DND-41 (cell line): ENCODE data around the gene SLC25A18.
"Not testable (repeated sequence)": the region's sequence is repeated elsewhere in the genome, so short reads cannot be mapped to it uniquely, and the experiment has no call there.

Source experiments
- ATAC-seq: fragments of 200-7000 bp; cut with Tn5 transposase; 3 replicates; pipeline ENCODE4 v1.9.1; 2021; ENCODE audit warnings: low read depth; ENCODE audit not compliant: insufficient read depth
- DNase-seq: peaks from one replicate; pipeline ENCODE4 v3.0.0-alpha.2; 2020
- H2AFZ ChIP-seq: 2 replicates; pipeline ENCODE4 v1.6.0; 2012; ENCODE audit warnings: low read depth, low read length
- H3K27ac ChIP-seq: 2 replicates; pipeline ENCODE4 v1.5.1; 2012; ENCODE audit warnings: low read length, inconsistent platforms
- H3K27me3 ChIP-seq: fragments of 200-600 bp; sonication (generic); 2 replicates; pipeline ENCODE4 v1.6.0; 2012; ENCODE audit warnings: low read length, mild to moderate bottlenecking, inconsistent platforms; ENCODE audit not compliant: insufficient read depth, poor library complexity
- H3K36me3 ChIP-seq: 2 replicates; pipeline ENCODE4 v1.5.1; 2012; ENCODE audit warnings: low read length, inconsistent platforms; ENCODE audit not compliant: insufficient read depth
- H3K4me1 ChIP-seq: 2 replicates; pipeline ENCODE4 v1.5.1; 2012; ENCODE audit warnings: mild to moderate bottlenecking, low read length; ENCODE audit not compliant: insufficient read depth
- H3K4me2 ChIP-seq: 2 replicates; pipeline ENCODE4 v1.6.0; 2012; ENCODE audit warnings: mild to moderate bottlenecking, moderate library complexity, low read length, inconsistent platforms; ENCODE audit not compliant: insufficient read depth
- H3K4me3 ChIP-seq, 2 experiments: fragments of 200-600 bp in 1 of 2; shearing (Covaris generic) in 1 of 2; 2 replicates each; pipeline ENCODE4 v1.5.1; 2012 to 2016; ENCODE audit warnings: inconsistent platforms in 2 of 2, low read length in 2 of 2, mild to moderate bottlenecking in 2 of 2, low read depth in 1 of 2, moderate library complexity in 1 of 2
- H3K79me2 ChIP-seq: 2 replicates; pipeline ENCODE4 v1.6.0; 2012; ENCODE audit warnings: low read length, inconsistent platforms; ENCODE audit not compliant: insufficient read depth
- H3K9ac ChIP-seq: 2 replicates; pipeline ENCODE4 v1.6.0; 2012; ENCODE audit warnings: low read depth, mild to moderate bottlenecking, inconsistent platforms, low read length, moderate library complexity
- H3K9me3 ChIP-seq: 2 replicates; pipeline ENCODE4 v1.5.1; 2012; ENCODE audit warnings: low read length, moderate library complexity, mild to moderate bottlenecking, inconsistent platforms; ENCODE audit not compliant: insufficient read depth, severe bottlenecking
- H4K20me1 ChIP-seq: 2 replicates; pipeline ENCODE4 v1.6.0; 2012; ENCODE audit warnings: low read length; ENCODE audit not compliant: insufficient read depth
- EZH2 ChIP-seq: IDR thresholded peaks from 3 replicates; pipeline ENCODE4 v1.6.1; 2012; ENCODE audit warnings: borderline replicate concordance, low read depth, mild to moderate bottlenecking, moderate library complexity, low read length, inconsistent platforms; ENCODE audit not compliant: severe bottlenecking
- TF ChIP-seq, protein P1 (sequence below): IDR thresholded peaks from 2 replicates; pipeline ENCODE4 v1.5.1; 2012; ENCODE audit warnings: borderline replicate concordance, low read length, moderate library complexity, mild to moderate bottlenecking; ENCODE audit not compliant: poor library complexity, severe bottlenecking; ENCODE audit errors: extremely low read depth

Gene SLC25A18

DNA sequence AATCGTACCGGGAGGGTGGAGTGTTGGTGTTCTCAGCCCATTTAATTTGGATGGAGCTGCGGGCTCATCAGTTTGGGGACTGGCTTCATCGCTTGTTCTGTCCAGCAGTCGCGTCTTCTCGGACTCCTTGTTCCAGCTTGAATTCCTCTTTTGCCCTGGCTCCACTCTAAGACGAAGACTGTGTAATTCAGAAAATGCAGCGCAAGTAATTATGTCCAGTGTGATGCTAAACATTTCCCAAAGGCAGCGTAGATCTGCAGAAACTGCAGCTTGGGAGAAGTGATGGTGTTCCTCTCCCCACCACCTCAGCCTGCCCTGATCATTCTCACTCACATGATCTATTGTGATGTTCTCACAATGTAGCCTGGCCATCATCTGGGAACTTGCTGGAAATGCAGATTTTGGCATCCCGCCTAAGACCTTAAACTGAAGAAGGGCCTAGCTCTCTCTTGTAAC is 666 bp downstream of the SLC25A18 start:
- H3K27me3 ChIP-seq = no peaks in the 10 kb centered on the region
- no peak overlapping the region for H3K4me3 ChIP-seq
- DNase-seq = no peak
- H3K9me3 ChIP-seq = no peaks in the 10 kb centered on the region
- no peaks in the 10 kb centered on the region for H3K36me3 ChIP-seq
- no peak overlapping the region for H3K27ac ChIP-seq
- no peak overlapping the region for H3K4me2 ChIP-seq
- no peaks in the 10 kb centered on the region for H3K4me1 ChIP-seq
- no peaks in the 10 kb centered on the region for H4K20me1 ChIP-seq
- no peak for ATAC-seq
- H3K79me2 ChIP-seq = no peaks in the 10 kb centered on the region
- H2AFZ ChIP-seq = no peak overlapping the region
- H3K9ac ChIP-seq = no peak overlapping the region
- TF ChIP-seq, protein P1, sequence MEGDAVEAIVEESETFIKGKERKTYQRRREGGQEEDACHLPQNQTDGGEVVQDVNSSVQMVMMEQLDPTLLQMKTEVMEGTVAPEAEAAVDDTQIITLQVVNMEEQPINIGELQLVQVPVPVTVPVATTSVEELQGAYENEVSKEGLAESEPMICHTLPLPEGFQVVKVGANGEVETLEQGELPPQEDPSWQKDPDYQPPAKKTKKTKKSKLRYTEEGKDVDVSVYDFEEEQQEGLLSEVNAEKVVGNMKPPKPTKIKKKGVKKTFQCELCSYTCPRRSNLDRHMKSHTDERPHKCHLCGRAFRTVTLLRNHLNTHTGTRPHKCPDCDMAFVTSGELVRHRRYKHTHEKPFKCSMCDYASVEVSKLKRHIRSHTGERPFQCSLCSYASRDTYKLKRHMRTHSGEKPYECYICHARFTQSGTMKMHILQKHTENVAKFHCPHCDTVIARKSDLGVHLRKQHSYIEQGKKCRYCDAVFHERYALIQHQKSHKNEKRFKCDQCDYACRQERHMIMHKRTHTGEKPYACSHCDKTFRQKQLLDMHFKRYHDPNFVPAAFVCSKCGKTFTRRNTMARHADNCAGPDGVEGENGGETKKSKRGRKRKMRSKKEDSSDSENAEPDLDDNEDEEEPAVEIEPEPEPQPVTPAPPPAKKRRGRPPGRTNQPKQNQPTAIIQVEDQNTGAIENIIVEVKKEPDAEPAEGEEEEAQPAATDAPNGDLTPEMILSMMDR = no peak
- TF ChIP-seq EZH2 = no peak

DNA sequence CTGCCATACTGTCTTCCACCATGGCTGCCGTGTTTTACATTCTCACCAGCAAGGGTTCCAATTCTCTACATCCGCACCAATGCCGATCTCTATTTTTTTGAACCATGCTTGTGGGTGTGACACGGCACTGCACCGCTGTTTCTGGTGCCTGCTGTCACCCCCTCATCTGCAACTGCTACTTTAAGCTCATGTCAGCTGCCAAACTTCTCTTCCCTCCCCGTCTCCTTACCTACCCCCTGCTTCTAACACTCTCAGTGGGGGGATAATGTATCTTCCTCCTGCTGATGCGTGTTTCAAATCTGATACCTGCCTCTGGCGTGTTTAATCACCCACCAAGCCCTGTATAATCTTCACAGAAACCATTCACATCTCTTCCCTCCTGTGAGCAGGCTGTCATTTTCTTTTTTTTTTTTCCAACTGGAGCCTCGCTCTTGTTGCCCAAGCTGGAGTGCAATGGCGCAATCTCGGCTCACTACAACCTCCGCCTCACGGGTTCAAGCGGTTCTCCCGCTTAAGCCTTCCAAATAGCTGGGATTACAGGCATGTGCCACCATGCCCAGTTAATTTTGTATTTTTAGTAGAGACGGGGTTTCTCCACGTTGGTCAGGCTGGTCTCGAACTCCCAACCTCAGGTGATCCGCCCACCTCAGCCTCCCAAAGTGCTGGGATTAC is 2.9 kb downstream of the SLC25A18 start:
- not testable (repeated sequence) for H2AFZ ChIP-seq, H3K27ac ChIP-seq, ATAC-seq, H3K79me2 ChIP-seq, H3K4me2 ChIP-seq, H3K36me3 ChIP-seq, H3K9me3 ChIP-seq, H3K4me3 ChIP-seq, H4K20me1 ChIP-seq, H3K4me1 ChIP-seq, H3K27me3 ChIP-seq, DNase-seq, H3K9ac ChIP-seq

DNA sequence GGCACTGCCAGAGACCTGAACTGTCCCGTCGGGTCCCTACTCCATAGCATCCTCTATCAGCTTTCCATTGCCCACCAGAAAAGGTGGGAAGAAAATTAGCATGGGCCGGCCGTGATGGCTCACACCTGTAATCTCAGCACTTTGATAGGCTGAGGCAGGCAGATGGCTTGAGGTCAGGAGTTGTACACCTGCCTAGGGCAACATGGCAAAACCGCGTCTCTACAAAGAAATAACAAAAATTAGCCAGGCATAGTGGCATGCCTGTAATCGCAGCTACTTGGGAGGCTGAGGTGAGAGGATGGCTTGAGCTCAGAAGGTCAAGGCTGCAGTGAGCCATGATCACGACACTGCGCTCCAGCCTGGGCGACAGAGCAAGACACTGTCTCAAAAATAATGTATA is 3.5 kb downstream of the SLC25A18 start:
- Histone ChIP-seq H3K4me2 (no peak overlapping the region), H3K9me3 (no peaks in the 10 kb centered on the region), H3K4me3 (no peak overlapping the region), H4K20me1 (no peaks in the 10 kb centered on the region), H3K27ac (no peak overlapping the region), H3K36me3 (no peaks in the 10 kb centered on the region), H3K4me1 (no peaks in the 10 kb centered on the region), H3K9ac (no peak overlapping the region), H2AFZ (no peak overlapping the region), H3K79me2 (no peaks in the 10 kb centered on the region), H3K27me3 (no peaks in the 10 kb centered on the region)
- ATAC-seq (no peak), DNase-seq (no peak)
- TF ChIP-seq EZH2 = no peak
- TF ChIP-seq, protein P1 = no peak

DNA sequence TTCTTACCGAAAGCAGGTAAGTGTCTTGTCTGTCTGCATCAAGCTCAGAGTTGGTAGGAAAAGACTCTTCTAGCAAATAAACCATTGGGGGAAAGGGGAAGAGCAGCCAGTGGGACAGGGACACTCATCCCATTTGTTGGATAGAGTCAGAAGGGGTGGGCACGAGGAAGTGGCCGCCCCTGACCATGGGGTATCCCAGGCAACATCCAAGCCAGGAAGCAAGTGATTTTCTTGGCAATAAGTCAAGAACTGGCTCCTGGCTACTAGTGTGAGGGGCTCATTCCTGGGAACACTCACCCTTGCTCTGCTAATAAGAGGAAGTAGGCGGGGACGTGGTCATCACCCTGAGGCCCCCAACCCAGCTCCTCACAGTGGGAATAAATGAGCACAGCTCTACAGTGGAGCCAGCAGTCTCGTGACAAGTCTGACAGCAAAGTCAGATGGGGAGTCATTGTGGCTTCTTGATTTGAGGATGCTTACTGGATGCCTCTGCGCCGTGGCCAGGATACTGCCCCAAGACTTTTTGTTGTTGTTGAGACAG is 6.7 kb downstream of the SLC25A18 start:
- H3K9ac ChIP-seq = no peak overlapping the region
- no peak for DNase-seq
- H2AFZ ChIP-seq = no peak overlapping the region

More for the DNA sequence above, 6.7 kb downstream of the SLC25A18 start:
- Histone ChIP-seq H3K27ac (no peak overlapping the region), H3K4me3 (no peak overlapping the region), H3K4me2 (no peak overlapping the region), H4K20me1 (no peaks in the 10 kb centered on the region), H3K36me3 (no peaks in the 10 kb centered on the region), H3K79me2 (no peaks in the 10 kb centered on the region), H3K9me3 (no peaks in the 10 kb centered on the region), H3K4me1 (no peaks in the 10 kb centered on the region), H3K27me3 (no peaks in the 10 kb centered on the region)
- no peak for ATAC-seq
- no peak for TF ChIP-seq EZH2
- TF ChIP-seq, protein P1 = no peak
